H1 (cell line): ENCODE data around the gene EIF4A2. TPM values are rescaled to one million over a fixed set of nuclear protein-coding genes. Genes with fewer than 3 reads are reported as not detected.
"Not testable (repeated sequence)": the region's sequence is repeated elsewhere in the genome, so short reads cannot be mapped to it uniquely, and the experiment has no call there.

Source experiments
- CTCF ChIA-PET: fragments of 300-600 bp; sonication (Branson Sonifier 250); formaldehyde crosslinking; loops from one replicate; lab custom pipeline; 2021; ENCODE audit not compliant: partially characterized antibody; lab: Charles Lee
- POLR2A ChIA-PET: fragments of 300-600 bp; sonication (Branson Sonifier 250); formaldehyde crosslinking; loops from one replicate; lab custom pipeline; 2021; ENCODE audit warnings: inconsistent platforms; ENCODE audit not compliant: partially characterized antibody; lab: Charles Lee
- DNase-seq, 2 experiments: peaks; one replicate each; pipeline versions ENCODE4 v3.0.0 to v3.0.0-alpha.2; 2010 to 2022; ENCODE audit warnings: low spot score in 2 of 2, low read depth in 1 of 2, mixed read lengths in 1 of 2
- FAIRE-seq: peaks from 2 replicates; lab custom pipeline; 2011; peaks lifted over from hg19 to GRCh38; lab: Jason Lieb, UNC
- H2AFZ ChIP-seq: 2 replicates; pipeline ENCODE4 v1.8.1; 2012; ENCODE audit warnings: low read length, inconsistent platforms
- H2AK5ac ChIP-seq: 2 replicates; pipeline ENCODE4 v1.6.1; 2013; ENCODE audit warnings: low read depth, low read length
- H2BK120ac ChIP-seq: replicated peaks from 2 replicates; pipeline ENCODE3; 2013; ENCODE audit warnings: low read depth, low read length, inconsistent platforms
- H2BK12ac ChIP-seq: 2 replicates; pipeline ENCODE4 v1.6.1; 2013; ENCODE audit warnings: low read depth, low read length
- H2BK15ac ChIP-seq: 2 replicates; pipeline ENCODE4 v1.6.1; 2013; ENCODE audit warnings: low read length
- H2BK20ac ChIP-seq: 2 replicates; pipeline ENCODE4 v1.6.1; 2013; ENCODE audit warnings: low read length
- H2BK5ac ChIP-seq: 2 replicates; pipeline ENCODE4 v1.6.1; 2013; ENCODE audit warnings: low read depth, low read length
- H3K14ac ChIP-seq: 2 replicates; pipeline ENCODE4 v1.6.1; 2013; ENCODE audit warnings: inconsistent platforms; ENCODE audit not compliant: insufficient read length
- H3K18ac ChIP-seq: 2 replicates; pipeline ENCODE4 v1.6.1; 2013; ENCODE audit warnings: low read length; ENCODE audit errors: extremely low read depth
- H3K23ac ChIP-seq: 2 replicates; pipeline ENCODE4 v1.6.1; 2013; ENCODE audit warnings: inconsistent platforms; ENCODE audit not compliant: insufficient read length
- H3K23me2 ChIP-seq: 2 replicates; pipeline ENCODE4 v1.6.1; 2013; ENCODE audit warnings: low read depth, low read length
- H3K27ac ChIP-seq: 2 replicates; pipeline ENCODE4 v1.6.1; 2011; ENCODE audit warnings: low read depth, low read length, inconsistent platforms
- H3K27me3 ChIP-seq, 4 experiments: replicated peaks in 1 of 4; 1 replicate in 1 of 4; 2 replicates in 3 of 4; pipeline versions ENCODE4 v1.6.1 to v1.8.1; 2011 to 2013; ENCODE audit warnings: low read length in 3 of 4, mild to moderate bottlenecking in 3 of 4, inconsistent platforms in 2 of 4, mixed read lengths in 2 of 4, moderate library complexity in 1 of 4; ENCODE audit not compliant: control insufficient read depth in 3 of 4, insufficient read depth in 3 of 4; ENCODE audit errors: extremely low read depth in 1 of 4
- H3K36me3 ChIP-seq, 4 experiments: 2 replicates each; pipeline versions ENCODE4 v1.6.1 to v1.8.1; 2011 to 2013; ENCODE audit warnings: mild to moderate bottlenecking in 4 of 4, low read length in 3 of 4, moderate library complexity in 2 of 4, control low read depth in 1 of 4, inconsistent platforms in 1 of 4; ENCODE audit not compliant: insufficient read depth in 4 of 4, control insufficient read depth in 2 of 4
- H3K4ac ChIP-seq: replicated peaks from 2 replicates; pipeline ENCODE3; 2013; ENCODE audit warnings: low read length, low read depth, mixed read lengths, inconsistent platforms; ENCODE audit not compliant: insufficient read length
- H3K4me1 ChIP-seq, 4 experiments: replicated peaks in 1 of 4; 1 replicate in 1 of 4; 2 replicates in 3 of 4; pipeline versions ENCODE4 v1.6.1 to v1.8.1; 2011 to 2013; ENCODE audit warnings: low read length in 3 of 4, inconsistent platforms in 2 of 4, mixed read lengths in 1 of 4; ENCODE audit not compliant: insufficient read depth in 4 of 4, control insufficient read depth in 3 of 4
- H3K4me2 ChIP-seq, 2 experiments: 2 replicates each; pipeline versions ENCODE4 v1.6.1 to v1.8.1; 2011 to 2013; ENCODE audit warnings: low read depth in 2 of 2, low read length in 2 of 2, control low read depth in 1 of 2, inconsistent platforms in 1 of 2, mild to moderate bottlenecking in 1 of 2; ENCODE audit not compliant: insufficient read depth in 1 of 2
- H3K4me3 ChIP-seq, 4 experiments: fragments of 200-600, 300-600 bp in 1 of 4; sonication (generic), shearing (Covaris generic), sonication (Bioruptor Twin) in 1 of 4; 2 replicates each; pipeline versions ENCODE4 v1.5.1 to v1.8.1; 2011 to 2016; ENCODE audit warnings: low read length in 4 of 4, low read depth in 3 of 4, control low read depth in 2 of 4, inconsistent platforms in 2 of 4, mild to moderate bottlenecking in 2 of 4, mixed read lengths in 1 of 4, moderate library complexity in 1 of 4; ENCODE audit not compliant: insufficient read depth in 2 of 4; ENCODE audit errors: extremely low read depth in 1 of 4
- H3K56ac ChIP-seq: replicated peaks from 2 replicates; pipeline ENCODE3; 2013; ENCODE audit warnings: low read depth, mild to moderate bottlenecking, mixed read lengths, low read length, inconsistent platforms; ENCODE audit not compliant: insufficient read length
- H3K79me1 ChIP-seq: 2 replicates; pipeline ENCODE4 v1.6.1; 2013; ENCODE audit warnings: low read depth, low read length, control low read depth
- H3K79me2 ChIP-seq, 2 experiments: 2 replicates each; pipeline versions ENCODE4 v1.6.1 to v1.8.1; 2012 to 2013; ENCODE audit warnings: low read length in 2 of 2, mild to moderate bottlenecking in 2 of 2, inconsistent platforms in 1 of 2; ENCODE audit not compliant: insufficient read depth in 2 of 2, control insufficient read depth in 1 of 2
- H3K9ac ChIP-seq, 4 experiments: replicated peaks in 1 of 4; 1 replicate in 1 of 4; 2 replicates in 3 of 4; pipeline versions ENCODE4 v1.6.1 to v1.8.1; 2011 to 2013; ENCODE audit warnings: low read depth in 3 of 4, low read length in 3 of 4, control low read depth in 2 of 4, mild to moderate bottlenecking in 2 of 4, moderate library complexity in 2 of 4, inconsistent platforms in 1 of 4; ENCODE audit errors: extremely low read depth in 1 of 4
- H3K9me3 ChIP-seq, 2 experiments: 2 replicates each; pipeline versions ENCODE4 v1.6.1 to v1.8.1; 2012 to 2013; ENCODE audit warnings: mild to moderate bottlenecking in 2 of 2, moderate library complexity in 2 of 2, control low read depth in 1 of 2, inconsistent platforms in 1 of 2, low read depth in 1 of 2, low read length in 1 of 2, mixed read lengths in 1 of 2; ENCODE audit not compliant: insufficient read depth in 2 of 2
- H4K20me1 ChIP-seq, 2 experiments: replicated peaks in 1 of 2; 2 replicates each; pipeline versions ENCODE3 to v1.8.1; 2011 to 2013; ENCODE audit warnings: inconsistent platforms in 2 of 2, low read length in 2 of 2, mild to moderate bottlenecking in 1 of 2; ENCODE audit not compliant: insufficient read depth in 2 of 2, control insufficient read depth in 1 of 2
- H4K5ac ChIP-seq: 2 replicates; pipeline ENCODE4 v1.6.1; 2013; ENCODE audit warnings: low read length, low read depth, mixed read lengths, inconsistent platforms; ENCODE audit not compliant: insufficient read length
- H4K8ac ChIP-seq: 2 replicates; pipeline ENCODE4 v1.8.0; 2013; ENCODE audit warnings: mild to moderate bottlenecking, moderate library complexity, low read length, inconsistent platforms; ENCODE audit not compliant: insufficient read depth; ENCODE audit errors: extremely low read depth
- H4K91ac ChIP-seq: replicated peaks from 2 replicates; pipeline ENCODE3; 2013; ENCODE audit warnings: low read length, mixed read lengths, inconsistent platforms; ENCODE audit not compliant: insufficient read length
- WGBS, 2 experiments: shearing (Covaris generic) in 1 of 2; methylation state at CpG; one replicate each; pipeline versions ENCODE4 v1.1.6 to v1.1.7; 2013 to 2015; ENCODE audit warnings: low lambda C conversion rate in 2 of 2, mixed read lengths in 2 of 2, inconsistent platforms in 1 of 2, low coverage in 1 of 2, missing lambda C conversion rate in 1 of 2; ENCODE audit not compliant: insufficient replicate concordance in 2 of 2, insufficient coverage in 1 of 2, insufficient read length in 1 of 2; ENCODE audit errors: extremely low coverage in 1 of 2, missing lambda C conversion rate in 1 of 2; 5-methylcytosine and 5-hydroxymethylcytosine counted together
- polyA plus RNA-seq, 7 experiments: library from polyadenylated mRNA; depleted of rRNA in 3 of 7; stranded (reverse) in 5 of 7; unstranded in 2 of 7; fragments of >200 nt in 5 of 7; fragments of 200-250 nt in 2 of 7; gene quantifications; 1 replicate in 5 of 7; 2 replicates in 1 of 7; 4 replicates in 1 of 7; pipeline versions ENCODE4 v1.2.1 to v1.2.3, GENCODE V29; 2011 to 2013; ENCODE audit warnings: missing spikeins in 2 of 7, mixed read lengths in 2 of 7
- total RNA-seq: library from RNA; stranded (reverse); fragmentation: NEBNext Ultra II Directional; extraction: Animal tissue kit (Norgen Biotek cat#: 25700); gene quantifications from 2 replicates; pipeline ENCODE4 v1.2.1, GENCODE V29; 2021

EIF4A2 gene
- total and polyA plus RNA-seq, 2 of the 8 experiments (the other 6 are each of a cell fraction or from before 2014, with no cell fraction given): 527 to 604 TPM

DNA sequence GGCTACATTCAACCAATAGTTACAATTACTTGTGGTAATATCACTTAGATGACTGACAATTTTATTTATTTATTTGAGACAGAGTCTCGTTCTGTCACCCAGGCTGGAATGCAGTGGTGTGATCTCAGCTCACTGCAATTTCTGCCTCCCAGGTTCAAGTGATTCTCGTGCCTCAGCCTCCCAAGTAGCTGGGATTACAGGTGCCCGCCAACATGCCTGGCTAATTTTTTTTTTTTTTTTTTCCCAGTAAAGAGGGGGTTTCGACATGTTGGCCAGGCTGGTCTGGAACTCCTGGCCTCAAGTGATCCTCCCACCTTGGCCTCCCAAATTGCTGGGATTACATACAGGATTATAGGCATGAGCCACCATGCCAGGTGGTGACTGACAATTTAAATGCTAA is 20.1 kb downstream of the EIF4A2 start:
- peaks cover 11 to 65% (median 41%) of the 10 kb centered on the region in 4 experiments; a peak in 7 of 8 replicates for H3K36me3 ChIP-seq
- not testable (repeated sequence) for H3K4me1 ChIP-seq, H3K9me3 ChIP-seq, H3K4me2 ChIP-seq, H2BK5ac ChIP-seq, H3K56ac ChIP-seq, H2BK120ac ChIP-seq, H3K18ac ChIP-seq, H3K14ac ChIP-seq, H3K27ac ChIP-seq, H3K9ac ChIP-seq, H2BK15ac ChIP-seq, DNase-seq, H3K4me3 ChIP-seq, H4K20me1 ChIP-seq, H3K23ac ChIP-seq, H4K91ac ChIP-seq, H4K8ac ChIP-seq, H2AK5ac ChIP-seq, H2BK12ac ChIP-seq, H4K5ac ChIP-seq, H3K4ac ChIP-seq, FAIRE-seq, H3K27me3 ChIP-seq, H3K79me1 ChIP-seq, H2AFZ ChIP-seq, H2BK20ac ChIP-seq
- WGBS, 2 experiments: 96% methylated on average over 4 of the region's 4 CpGs; no CpG with 5 or more reads in 1 of the 2 experiments
- CTCF ChIA-PET: interaction anchor here (0.6 to 1.2 kb wide), 3 partner anchors 11 to 134 kb away, joined by 3 to 4 read pairs (median 3); no protein-coding TSS in a partner anchor
- peaks cover 11% of the 10 kb centered on the region for H3K23me2 ChIP-seq
- POLR2A ChIA-PET: interaction anchor here (1.7 to 12.4 kb wide), 3 partner anchors 13 to 19 kb away, joined by 6 to 166 read pairs (median 116); partner anchors contain the start of gene EIF4A2
- H3K79me2 ChIP-seq: peaks cover 0 to 22% of the 10 kb centered on the region in 2 experiments; a peak in 2 of 4 replicates
